Uterus (tissue), 4 donors: ENCODE results near the gene XYLT1. TPM values are rescaled to one million over a fixed set of nuclear protein-coding genes. Genes with fewer than 3 reads are reported as not detected.
A peak's percentile ranks its signal among the peaks of the same experiment; 100 is the strongest.
"Not testable (repeated sequence)": the region's sequence is repeated elsewhere in the genome, so short reads cannot be mapped to it uniquely, and the experiment has no call there.

ENCODE experiments used
- DNase-seq, 2 donors: peaks; one replicate each; pipeline ENCODE4 v3.0.0-alpha.2; 2019 to 2020
- H3K27ac ChIP-seq, 2 donors: fragments of 200-600 bp; sonication (generic); 1 replicate in 1 of 2; 2 replicates in 1 of 2; pipeline ENCODE4 v1.5.1; 2016 to 2018
- H3K27me3 ChIP-seq, 2 donors: fragments of 200-600 bp; sonication (generic); one replicate each; pipeline ENCODE4 v1.5.1; 2018 to 2019; ENCODE audit warnings: control low read depth in 1 of 2
- H3K36me3 ChIP-seq, 2 donors: fragments of 200-600 bp; sonication (generic); one replicate each; pipeline ENCODE4 v1.5.1; 2019; ENCODE audit warnings: control low read depth in 1 of 2
- H3K4me1 ChIP-seq, 2 donors: fragments of 200-600 bp; sonication (generic); one replicate each; pipeline ENCODE4 v1.5.1; 2018 to 2019; ENCODE audit warnings: control low read depth in 1 of 2
- H3K4me3 ChIP-seq, 2 donors: fragments of 200-600 bp; sonication (generic); 1 replicate in 1 of 2; 2 replicates in 1 of 2; pipeline ENCODE4 v1.5.1; 2018 to 2019; ENCODE audit warnings: mild to moderate bottlenecking in 1 of 2
- H3K9me3 ChIP-seq, 2 donors: fragments of 200-600 bp; sonication (generic); one replicate each; pipeline ENCODE4 v1.5.1; 2019; ENCODE audit warnings: control low read depth in 1 of 2
- CTCF ChIP-seq, 4 experiments: fragments of 200-600 bp in 2 of 4; fragments of 450-650 bp in 2 of 4; sonication (generic) in 2 of 4; IDR thresholded peaks; one replicate each; pipeline ENCODE4 v1.5.1; 2016 to 2019; ENCODE audit warnings: antibody characterized with exemption in 4 of 4, mild to moderate bottlenecking in 2 of 4, moderate library complexity in 1 of 4
- POLR2A ChIP-seq, 2 donors: fragments of 450-650 bp; IDR thresholded peaks; one replicate each; pipeline ENCODE4 v1.6.1; 2016; ENCODE audit warnings: antibody characterized with exemption in 2 of 2, mild to moderate bottlenecking in 1 of 2, moderate library complexity in 1 of 2
- intact Hi-C: fragments of 100-400 bp; cut with DNase I; formaldehyde crosslinking; loops from one replicate; pipeline ENCODE4 v1.15.1; 2023; ENCODE audit warnings: low total_unique reads
- total RNA-seq, 4 donors: library from RNA; depleted of rRNA in 3 of 4; stranded (reverse); fragments of >200 nt in 3 of 4; gene quantifications; one replicate each; pipeline versions ENCODE4 v1.1.0 to v1.2.4, GENCODE V29; 2014 to 2023
- donor health status: DM: yes; HTN: yes; CAD: no.

The XYLT1 gene
- total RNA-seq, 4 donors from 2014 or later, result 1.5 to 42.2 (median 15.7) TPM

- intact Hi-C loops, result no loop called here
- Histone ChIP-seq H3K27me3 (no peaks in the 10 kb centered on the region), H3K9me3 (no peaks in the 10 kb centered on the region), H3K4me3 (no peak overlapping the region), H3K27ac (no peak overlapping the region), H3K4me1 (no peaks in the 10 kb centered on the region), H3K36me3 (no peaks in the 10 kb centered on the region)
- no peak for DNase-seq
- TF ChIP-seq POLR2A (IDR thresholded peaks at IDR 0.05) (no peak), CTCF (IDR thresholded peaks at IDR 0.05) (no peak)
Measured at GRCh38 chr16:17488506-17488905, 17.7 kb upstream of the XYLT1 start.

- intact Hi-C loops, result no loop called here
- no peak for DNase-seq
- Histone ChIP-seq H3K4me3 (no peak overlapping the region), H3K36me3 (no peaks in the 10 kb centered on the region), H3K9me3 (no peaks in the 10 kb centered on the region), H3K27me3 (no peaks in the 10 kb centered on the region), H3K4me1 (no peaks in the 10 kb centered on the region), H3K27ac (no peak overlapping the region)
- TF ChIP-seq POLR2A (IDR thresholded peaks at IDR 0.05), result no peak
- no peak for TF ChIP-seq CTCF (IDR thresholded peaks at IDR 0.05)
Measured at GRCh38 chr16:17483351-17483750, 12.6 kb upstream of the XYLT1 start.

GRCh38 chr16:17482341-17482740 is 11.6 kb upstream of the XYLT1 start:
- H3K27me3 ChIP-seq, H3K4me1 ChIP-seq, DNase-seq, H3K27ac ChIP-seq, H3K9me3 ChIP-seq, H3K36me3 ChIP-seq, intact Hi-C loops, H3K4me3 ChIP-seq: not testable (repeated sequence)

GRCh38 chr16:17481736-17482135 is 11.0 kb upstream of the XYLT1 start:
- no peaks in the 10 kb centered on the region for H3K9me3 ChIP-seq
- no peak for TF ChIP-seq POLR2A (IDR thresholded peaks at IDR 0.05)
- TF ChIP-seq CTCF (IDR thresholded peaks at IDR 0.05), result no peak
- H3K4me1 ChIP-seq, result no peaks in the 10 kb centered on the region
- no peaks in the 10 kb centered on the region for H3K36me3 ChIP-seq
- H3K4me3 ChIP-seq, result no peak overlapping the region
- no peak overlapping the region for H3K27ac ChIP-seq
- H3K27me3 ChIP-seq, result no peaks in the 10 kb centered on the region
- intact Hi-C loops, result no loop called here
- no peak for DNase-seq

GRCh38 chr16:17477260-17477545 is 6.4 kb upstream of the XYLT1 start:
- H3K27ac ChIP-seq, DNase-seq, H3K4me1 ChIP-seq, H3K36me3 ChIP-seq, H3K27me3 ChIP-seq, intact Hi-C loops, H3K4me3 ChIP-seq, H3K9me3 ChIP-seq: not testable (repeated sequence)

- no peak overlapping the region for H3K4me3 ChIP-seq
- intact Hi-C loops, result no loop called here
- no peaks in the 10 kb centered on the region for H3K36me3 ChIP-seq
- DNase-seq, result peak in 1 of 2 donors; percentile 26
- no peaks in the 10 kb centered on the region for H3K4me1 ChIP-seq
- TF ChIP-seq POLR2A (IDR thresholded peaks at IDR 0.05), result no peak
- TF ChIP-seq CTCF (IDR thresholded peaks at IDR 0.05), result peak; percentile 43 to 49 (median 48)
- no peak overlapping the region for H3K27ac ChIP-seq
- H3K9me3 ChIP-seq, result no peaks in the 10 kb centered on the region
- H3K27me3 ChIP-seq, result no peaks in the 10 kb centered on the region
Measured at GRCh38 chr16:17476414-17477259, 5.9 kb upstream of the XYLT1 start.
